OCI-LY3 (cell line): ENCODE measurements around the gene EML4.

ENCODE experiments used
- H2AFZ ChIP-seq: fragments of 200-600, 300-600 bp; shearing (Covaris generic); 2 replicates; pipeline ENCODE4 v1.6.0; 2014; ENCODE audit warnings: antibody characterized with exemption, low read depth, low read length
- H3K27ac ChIP-seq: fragments of 200-600, 300-600 bp; sonication (generic); 2 replicates; pipeline ENCODE4 v1.5.1; 2014; ENCODE audit warnings: mild to moderate bottlenecking, low read length, moderate library complexity, mixed read lengths
- H3K27me3 ChIP-seq: fragments of 200-600, 300-600 bp; sonication (generic); 2 replicates; pipeline ENCODE4 v1.6.1; 2014; ENCODE audit warnings: low read depth, low read length, mixed read lengths
- H3K36me3 ChIP-seq: fragments of 200-600, 300-600 bp; sonication (generic); replicated peaks from 2 replicates; pipeline ENCODE3; 2014; ENCODE audit warnings: low read depth, low read length, mixed read lengths
- H3K4me1 ChIP-seq: fragments of 300-600, 200-600 bp; sonication (generic); 2 replicates; pipeline ENCODE4 v1.6.1; 2014; ENCODE audit warnings: low read length, mixed read lengths
- H3K4me2 ChIP-seq: fragments of 200-600, 300-600 bp; sonication (generic); 2 replicates; pipeline ENCODE4 v1.6.1; 2014; ENCODE audit warnings: low read length, mixed read lengths
- H3K4me3 ChIP-seq: fragments of 300-600, 200-600 bp; sonication (generic); 2 replicates; pipeline ENCODE4 v1.5.1; 2014; ENCODE audit warnings: antibody characterized with exemption, mild to moderate bottlenecking, low read length, moderate library complexity
- H3K79me2 ChIP-seq: fragments of 300-600, 200-600 bp; shearing (Covaris generic); 2 replicates; pipeline ENCODE4 v1.6.1; 2014; ENCODE audit warnings: mild to moderate bottlenecking, low read length, mixed read lengths
- H3K9ac ChIP-seq: fragments of 300-600, 200-600 bp; shearing (Covaris generic); 2 replicates; pipeline ENCODE4 v1.6.0; 2014; ENCODE audit warnings: mild to moderate bottlenecking, low read length, moderate library complexity
- H3K9me3 ChIP-seq: fragments of 200-600, 300-600 bp; shearing (Covaris generic); 2 replicates; pipeline ENCODE4 v1.6.1; 2014; ENCODE audit warnings: low read length, mixed read lengths; ENCODE audit not compliant: insufficient read depth
- H4K20me1 ChIP-seq: fragments of 200-600, 300-600 bp; sonication (generic); 2 replicates; pipeline ENCODE4 v1.6.1; 2016; ENCODE audit warnings: low read length, mixed read lengths; ENCODE audit not compliant: insufficient read depth
- EZH2phosphoT487 ChIP-seq: fragments of 200-600 bp; shearing (Covaris generic); IDR thresholded peaks from 2 replicates; pipeline ENCODE4 v1.6.1; 2018; ENCODE audit warnings: antibody characterized with exemption, mixed run types, low read depth
- TF ChIP-seq, protein P1 (sequence below): fragments of 200-600, 300-600 bp; sonication (generic); IDR thresholded peaks from 2 replicates; pipeline ENCODE4 v1.5.1; 2014; ENCODE audit warnings: antibody characterized with exemption, low read length, low read depth

Gene EML4

DNA sequence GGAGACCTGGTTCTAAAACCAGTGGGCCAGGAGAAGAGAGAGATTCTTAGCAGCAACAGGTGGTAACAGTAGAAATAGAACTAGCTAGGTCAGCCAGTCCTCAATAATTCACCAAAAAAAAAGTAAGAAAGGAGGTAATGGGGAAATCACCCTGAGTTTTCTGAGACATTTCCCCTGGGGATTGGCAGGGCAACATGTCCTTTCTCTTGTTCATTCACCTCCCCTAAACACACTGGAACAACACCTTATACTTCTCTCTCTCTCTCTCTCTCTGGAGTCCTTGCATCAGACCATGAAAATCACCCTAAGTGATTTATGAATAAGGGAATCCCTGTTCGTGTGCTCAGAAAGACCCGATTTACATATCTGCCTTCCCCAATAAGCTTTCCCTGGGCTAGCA lies 127.1 kb downstream of the EML4 start:
- TF ChIP-seq, protein P1, sequence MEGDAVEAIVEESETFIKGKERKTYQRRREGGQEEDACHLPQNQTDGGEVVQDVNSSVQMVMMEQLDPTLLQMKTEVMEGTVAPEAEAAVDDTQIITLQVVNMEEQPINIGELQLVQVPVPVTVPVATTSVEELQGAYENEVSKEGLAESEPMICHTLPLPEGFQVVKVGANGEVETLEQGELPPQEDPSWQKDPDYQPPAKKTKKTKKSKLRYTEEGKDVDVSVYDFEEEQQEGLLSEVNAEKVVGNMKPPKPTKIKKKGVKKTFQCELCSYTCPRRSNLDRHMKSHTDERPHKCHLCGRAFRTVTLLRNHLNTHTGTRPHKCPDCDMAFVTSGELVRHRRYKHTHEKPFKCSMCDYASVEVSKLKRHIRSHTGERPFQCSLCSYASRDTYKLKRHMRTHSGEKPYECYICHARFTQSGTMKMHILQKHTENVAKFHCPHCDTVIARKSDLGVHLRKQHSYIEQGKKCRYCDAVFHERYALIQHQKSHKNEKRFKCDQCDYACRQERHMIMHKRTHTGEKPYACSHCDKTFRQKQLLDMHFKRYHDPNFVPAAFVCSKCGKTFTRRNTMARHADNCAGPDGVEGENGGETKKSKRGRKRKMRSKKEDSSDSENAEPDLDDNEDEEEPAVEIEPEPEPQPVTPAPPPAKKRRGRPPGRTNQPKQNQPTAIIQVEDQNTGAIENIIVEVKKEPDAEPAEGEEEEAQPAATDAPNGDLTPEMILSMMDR, result no peak
- TF ChIP-seq EZH2phosphoT487, result no peak
- no peaks in the 10 kb centered on the region for H3K79me2 ChIP-seq
- peaks cover 43% of the 10 kb centered on the region for H3K36me3 ChIP-seq
- H3K9me3 ChIP-seq, result no peaks in the 10 kb centered on the region
- H3K4me3 ChIP-seq, result no peak overlapping the region
- H3K27ac ChIP-seq, result peak overlapping the region; percentile 14
- peaks cover 17% of the 10 kb centered on the region for H3K4me1 ChIP-seq
- H3K4me2 ChIP-seq, result peak overlapping the region; percentile 27
- peaks cover 8% of the 10 kb centered on the region; the same call in 1 of the 2 replicates for H4K20me1 ChIP-seq
- H3K27me3 ChIP-seq, result no peaks in the 10 kb centered on the region
- no peak overlapping the region for H2AFZ ChIP-seq
- H3K9ac ChIP-seq, result no peak overlapping the region

DNA sequence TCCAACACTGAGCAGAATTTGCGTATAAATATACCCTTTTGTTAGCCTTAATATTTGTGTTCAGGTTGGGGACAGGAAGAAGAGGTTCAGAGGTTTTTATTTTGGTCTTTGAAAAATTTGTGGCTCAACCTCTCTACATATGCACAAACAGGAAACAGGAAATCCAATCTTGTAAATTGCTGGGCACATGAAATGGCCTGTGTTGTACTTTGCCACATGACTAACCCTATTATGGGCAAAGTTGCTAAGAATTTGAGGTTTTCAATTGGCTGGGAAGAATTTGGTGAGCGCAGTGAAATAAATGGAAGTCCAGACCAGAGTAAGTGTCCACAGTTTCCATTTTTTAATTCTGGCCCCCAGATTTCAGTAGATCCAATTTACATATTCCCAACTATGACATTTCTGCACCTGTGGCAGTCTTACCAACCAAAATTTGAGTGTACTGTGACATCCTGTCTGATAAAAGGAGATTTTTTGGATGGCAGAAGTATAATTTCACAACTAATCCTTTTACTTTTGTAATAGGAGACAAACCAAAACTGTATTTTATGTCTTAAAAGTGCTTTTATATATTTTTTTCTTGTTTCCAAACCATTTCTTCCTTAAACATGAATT lies 128.3 kb downstream of the EML4 start:
- Histone ChIP-seq H4K20me1 (peaks cover 8% of the 10 kb centered on the region; the same call in 1 of the 2 replicates), H3K4me2 (no peak overlapping the region), H3K79me2 (no peaks in the 10 kb centered on the region), H3K27ac (no peak overlapping the region), H3K9me3 (no peaks in the 10 kb centered on the region), H3K4me1 (peaks cover 17% of the 10 kb centered on the region), H3K36me3 (peaks cover 35% of the 10 kb centered on the region), H3K4me3 (no peak overlapping the region), H2AFZ (no peak overlapping the region), H3K27me3 (no peaks in the 10 kb centered on the region), H3K9ac (no peak overlapping the region)
- no peak for TF ChIP-seq EZH2phosphoT487
- TF ChIP-seq, protein P1, result no peak

DNA sequence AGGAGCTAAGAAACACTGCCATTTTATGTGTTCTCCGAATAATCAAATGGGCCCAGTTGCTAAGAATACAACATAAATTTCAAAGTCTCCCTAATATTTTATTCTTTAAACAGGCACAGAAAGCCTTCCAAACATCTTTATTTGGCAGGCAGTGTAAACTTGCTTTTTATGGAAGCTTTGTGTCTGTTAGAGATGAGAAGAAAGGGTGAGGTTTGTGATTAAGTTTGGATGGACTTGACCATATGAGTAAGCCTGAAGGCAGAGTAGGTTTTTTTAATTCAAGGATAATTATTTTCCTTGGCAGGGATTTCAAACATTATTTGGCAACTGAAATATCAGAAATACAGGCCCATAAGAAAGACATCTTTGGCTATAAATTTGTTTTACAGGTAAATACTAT lies 129.0 kb downstream of the EML4 start:
- Histone ChIP-seq H3K27ac (no peak overlapping the region), H3K9me3 (no peaks in the 10 kb centered on the region), H2AFZ (no peak overlapping the region), H3K4me1 (peaks cover 17% of the 10 kb centered on the region), H3K79me2 (no peaks in the 10 kb centered on the region), H4K20me1 (peaks cover 8% of the 10 kb centered on the region; the same call in 1 of the 2 replicates), H3K4me2 (no peak overlapping the region), H3K36me3 (peaks cover 37% of the 10 kb centered on the region), H3K27me3 (no peaks in the 10 kb centered on the region), H3K4me3 (no peak overlapping the region), H3K9ac (no peak overlapping the region)
- TF ChIP-seq, protein P1, result no peak
- TF ChIP-seq EZH2phosphoT487, result no peak

DNA sequence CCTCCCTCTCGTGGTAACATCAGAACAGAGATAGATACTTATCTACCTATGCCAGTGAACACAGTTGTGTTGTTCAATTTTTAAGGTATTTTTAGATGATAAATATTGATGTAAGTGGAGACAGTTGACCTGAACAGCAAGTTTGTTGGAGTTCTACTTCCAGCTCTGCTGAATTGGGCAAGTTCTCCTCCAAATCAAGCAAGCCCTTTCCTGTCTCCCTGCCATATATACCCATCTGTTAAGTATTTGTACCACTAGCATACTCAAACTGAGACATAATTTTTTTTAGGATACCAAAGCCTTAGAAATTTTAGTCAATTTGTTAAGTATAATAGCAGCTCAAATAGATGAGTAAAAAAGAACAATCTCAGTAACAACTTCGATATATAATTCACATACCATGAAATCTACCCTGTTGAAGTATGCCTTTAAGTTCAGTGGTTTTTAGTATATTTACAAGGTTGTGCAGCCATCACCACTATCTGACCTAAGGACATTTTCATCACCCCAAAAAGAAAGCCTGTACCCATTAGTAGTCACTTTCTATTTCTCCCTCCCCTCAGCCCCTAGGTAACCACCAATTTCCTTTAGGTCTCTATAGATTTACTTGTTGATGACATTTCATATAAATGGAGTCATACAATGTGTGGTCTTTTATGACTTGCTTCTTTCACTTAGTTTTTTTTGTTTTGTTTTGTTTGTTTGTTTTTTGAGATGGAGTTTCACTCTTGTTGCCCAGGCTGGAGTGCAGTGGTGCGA lies 130.0 kb downstream of the EML4 start:
- Histone ChIP-seq H2AFZ (no peak overlapping the region), H3K9ac (no peak overlapping the region), H3K36me3 (peaks cover 38% of the 10 kb centered on the region), H3K4me2 (no peak overlapping the region), H4K20me1 (peaks cover 8% of the 10 kb centered on the region; the same call in 1 of the 2 replicates), H3K27ac (no peak overlapping the region), H3K4me3 (no peak overlapping the region), H3K27me3 (no peaks in the 10 kb centered on the region), H3K9me3 (no peaks in the 10 kb centered on the region), H3K4me1 (peaks cover 17% of the 10 kb centered on the region), H3K79me2 (no peaks in the 10 kb centered on the region)
- TF ChIP-seq, protein P1, result no peak
- no peak for TF ChIP-seq EZH2phosphoT487
